Measurements from ENCODE around the gene SLC13A5. TPM values are rescaled to one million over a fixed set of nuclear protein-coding genes. Genes with fewer than 3 reads are reported as not detected.
A peak's percentile ranks its signal among the peaks of the same experiment; 100 is the strongest.

Gene SLC13A5
- total RNA-seq, 1 donor from 2014 or later = 1.3 TPM

DNA sequence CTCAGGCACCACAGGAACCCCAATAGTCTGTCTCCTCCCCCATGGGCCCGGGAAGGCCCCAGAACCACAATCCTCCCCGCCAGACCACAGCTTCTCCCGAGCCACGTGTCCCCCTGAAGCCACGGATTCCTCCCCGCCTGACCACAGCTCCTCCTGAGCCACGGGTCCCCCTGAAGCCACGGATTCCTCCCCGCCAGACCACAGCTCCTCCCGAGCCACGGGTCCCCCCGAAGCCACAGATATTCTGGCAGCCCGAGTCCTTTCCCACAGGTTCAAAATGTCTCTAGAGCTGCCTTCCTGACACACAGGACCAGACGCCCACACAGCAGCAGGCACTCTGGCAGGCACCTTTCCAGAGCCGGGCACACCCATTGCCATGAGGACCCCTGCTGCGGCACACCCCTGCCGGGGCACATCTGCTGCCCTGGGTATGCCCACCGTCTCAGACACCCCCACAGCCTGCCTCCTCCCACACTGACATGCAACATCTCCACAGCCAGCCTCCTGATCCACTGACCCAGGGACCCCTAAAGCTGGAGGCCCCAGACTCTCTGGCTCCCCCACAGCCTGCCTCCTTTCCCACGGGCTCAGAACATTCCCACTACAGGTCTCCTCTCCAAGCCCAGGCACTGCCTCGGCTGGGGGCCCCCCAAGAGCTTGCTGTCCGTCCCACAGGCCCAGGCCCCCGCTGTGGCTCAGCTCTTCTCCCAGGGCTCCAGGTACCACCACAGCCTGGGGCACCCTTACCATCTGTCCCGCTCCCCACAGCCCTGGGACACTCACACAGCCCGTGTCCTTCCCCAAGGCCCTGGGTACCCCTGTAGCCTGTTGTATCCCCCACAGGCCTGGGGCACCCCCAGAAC is 74.9 kb downstream of the SLC13A5 start:
- Mint-ChIP-seq H3K9me3 (ENCODE audit: unreplicated experiment) (no peaks in the 10 kb centered on the region), H3K27me3 (ENCODE audit: unreplicated experiment) (peaks cover 16% of the 10 kb centered on the region), H3K4me3 (ENCODE audit: unreplicated experiment) (peak overlapping the region; percentile 71), H3K27ac (ENCODE audit: unreplicated experiment) (no peak overlapping the region), H3K36me3 (ENCODE audit: low read depth, unreplicated experiment) (peaks cover 18% of the 10 kb centered on the region), H3K4me1 (ENCODE audit: unreplicated experiment) (peaks cover 14% of the 10 kb centered on the region)
- TF ChIP-seq, protein P1, sequence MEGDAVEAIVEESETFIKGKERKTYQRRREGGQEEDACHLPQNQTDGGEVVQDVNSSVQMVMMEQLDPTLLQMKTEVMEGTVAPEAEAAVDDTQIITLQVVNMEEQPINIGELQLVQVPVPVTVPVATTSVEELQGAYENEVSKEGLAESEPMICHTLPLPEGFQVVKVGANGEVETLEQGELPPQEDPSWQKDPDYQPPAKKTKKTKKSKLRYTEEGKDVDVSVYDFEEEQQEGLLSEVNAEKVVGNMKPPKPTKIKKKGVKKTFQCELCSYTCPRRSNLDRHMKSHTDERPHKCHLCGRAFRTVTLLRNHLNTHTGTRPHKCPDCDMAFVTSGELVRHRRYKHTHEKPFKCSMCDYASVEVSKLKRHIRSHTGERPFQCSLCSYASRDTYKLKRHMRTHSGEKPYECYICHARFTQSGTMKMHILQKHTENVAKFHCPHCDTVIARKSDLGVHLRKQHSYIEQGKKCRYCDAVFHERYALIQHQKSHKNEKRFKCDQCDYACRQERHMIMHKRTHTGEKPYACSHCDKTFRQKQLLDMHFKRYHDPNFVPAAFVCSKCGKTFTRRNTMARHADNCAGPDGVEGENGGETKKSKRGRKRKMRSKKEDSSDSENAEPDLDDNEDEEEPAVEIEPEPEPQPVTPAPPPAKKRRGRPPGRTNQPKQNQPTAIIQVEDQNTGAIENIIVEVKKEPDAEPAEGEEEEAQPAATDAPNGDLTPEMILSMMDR (IDR thresholded peaks at IDR 0.05; ENCODE audit: unreplicated experiment) = no peak
- no peak for DNase-seq (ENCODE audit: low spot score)

DNA sequence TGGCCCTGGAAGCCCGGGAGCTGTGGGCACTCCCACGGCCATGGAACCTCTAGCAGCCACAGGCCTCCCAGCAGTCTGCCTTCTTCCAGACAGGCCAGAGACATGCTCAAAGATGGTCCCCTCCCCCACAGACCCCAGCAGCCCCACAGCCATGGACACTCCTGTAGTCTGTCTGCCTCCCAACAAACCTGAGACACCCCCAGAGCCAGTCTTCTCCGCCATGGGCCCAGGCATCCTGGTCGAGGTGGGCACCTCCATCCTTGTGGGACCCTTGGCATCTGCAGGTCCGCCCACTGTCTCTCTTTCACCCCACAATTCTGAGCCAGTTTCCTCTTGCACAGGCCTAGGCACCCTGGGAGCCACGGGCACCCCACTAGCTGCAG is 75.7 kb downstream of the SLC13A5 start:
- H3K27ac Mint-ChIP-seq (ENCODE audit: unreplicated experiment) = no peak overlapping the region
- peaks cover 14% of the 10 kb centered on the region for H3K4me1 Mint-ChIP-seq (ENCODE audit: unreplicated experiment)
- peaks cover 26% of the 10 kb centered on the region for H3K36me3 Mint-ChIP-seq (ENCODE audit: low read depth, unreplicated experiment)
- H3K4me3 Mint-ChIP-seq (ENCODE audit: unreplicated experiment) = no peak overlapping the region
- no peaks in the 10 kb centered on the region for H3K9me3 Mint-ChIP-seq (ENCODE audit: unreplicated experiment)
- H3K27me3 Mint-ChIP-seq (ENCODE audit: unreplicated experiment) = peaks cover 16% of the 10 kb centered on the region
- TF ChIP-seq, protein P1 (IDR thresholded peaks at IDR 0.05; ENCODE audit: unreplicated experiment) = no peak
- no peak for DNase-seq (ENCODE audit: low spot score)

DNA sequence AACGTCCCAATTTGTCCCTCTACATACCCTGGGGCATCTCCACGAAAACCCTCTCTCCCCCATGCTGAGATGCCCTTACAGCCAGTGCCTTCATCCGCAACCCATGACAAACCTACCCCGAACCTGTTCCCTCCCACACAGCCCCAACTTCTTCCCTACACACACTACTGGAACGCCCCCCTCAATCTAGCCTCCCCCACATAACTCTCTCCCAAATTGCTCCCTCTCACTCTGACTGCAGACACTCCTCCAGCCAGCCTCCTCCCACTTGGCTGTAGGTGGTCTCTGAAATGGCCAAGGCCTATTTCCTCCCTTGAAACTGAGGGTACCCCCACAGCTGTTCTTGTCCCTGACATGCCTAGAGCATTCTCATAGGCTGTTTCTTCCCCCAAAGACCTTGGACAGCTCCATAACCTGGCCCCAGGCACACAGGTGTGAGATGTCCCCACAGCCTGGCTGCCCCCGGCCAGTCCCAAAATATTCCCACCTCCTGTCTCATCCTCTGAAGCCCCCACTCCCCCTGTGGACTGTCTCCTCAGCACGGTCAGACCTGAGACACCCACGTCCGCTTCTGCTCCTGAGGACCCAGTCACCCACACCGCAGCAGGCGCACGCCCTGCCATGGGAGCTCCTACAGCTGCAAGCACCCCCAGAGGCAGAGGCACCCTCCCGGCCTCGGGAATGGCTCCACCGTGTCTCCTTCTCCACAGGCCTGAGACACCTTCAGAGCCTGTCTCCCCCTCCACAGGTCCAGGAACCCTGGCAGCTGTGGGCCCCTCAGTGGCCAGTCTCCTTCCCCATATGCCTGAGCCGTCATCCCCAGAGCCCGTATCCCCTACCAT is 76.3 kb downstream of the SLC13A5 start:
- Mint-ChIP-seq H3K27ac (ENCODE audit: unreplicated experiment) (peak overlapping the region; percentile 5), H3K27me3 (ENCODE audit: unreplicated experiment) (peaks cover 16% of the 10 kb centered on the region), H3K36me3 (ENCODE audit: low read depth, unreplicated experiment) (peaks cover 30% of the 10 kb centered on the region), H3K4me1 (ENCODE audit: unreplicated experiment) (peaks cover 14% of the 10 kb centered on the region), H3K9me3 (ENCODE audit: unreplicated experiment) (no peaks in the 10 kb centered on the region), H3K4me3 (ENCODE audit: unreplicated experiment) (no peak overlapping the region)
- no peak for DNase-seq (ENCODE audit: low spot score)
- TF ChIP-seq, protein P1 (IDR thresholded peaks at IDR 0.05; ENCODE audit: unreplicated experiment) = no peak

DNA sequence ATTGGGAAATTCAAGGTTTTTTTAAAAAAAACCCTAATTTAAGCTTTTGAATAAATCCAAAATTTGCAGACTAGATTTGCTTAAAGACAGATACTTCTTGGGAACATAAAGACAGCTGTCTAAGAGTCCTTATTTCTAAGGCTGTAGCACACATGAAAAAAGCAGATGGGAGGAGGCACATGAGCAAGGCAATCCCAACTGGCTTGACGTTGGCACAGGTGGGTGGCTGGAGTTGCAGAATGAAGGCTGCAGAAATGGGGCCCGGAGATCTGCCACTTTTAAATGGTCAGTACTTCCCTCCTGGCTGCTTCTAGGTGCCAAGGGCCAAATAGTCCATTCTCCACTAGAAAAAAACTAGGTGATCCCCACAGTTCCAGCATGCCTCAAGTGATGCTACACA is 77.1 kb downstream of the SLC13A5 start:
- Mint-ChIP-seq H3K4me1 (ENCODE audit: unreplicated experiment) (peaks cover 10% of the 10 kb centered on the region), H3K27me3 (ENCODE audit: unreplicated experiment) (peaks cover 16% of the 10 kb centered on the region), H3K4me3 (ENCODE audit: unreplicated experiment) (no peak overlapping the region), H3K36me3 (ENCODE audit: low read depth, unreplicated experiment) (peaks cover 30% of the 10 kb centered on the region), H3K9me3 (ENCODE audit: unreplicated experiment) (no peaks in the 10 kb centered on the region), H3K27ac (ENCODE audit: unreplicated experiment) (no peak overlapping the region)
- TF ChIP-seq, protein P1 (IDR thresholded peaks at IDR 0.05; ENCODE audit: unreplicated experiment) = no peak
- no peak for DNase-seq (ENCODE audit: low spot score)

Small RNA genes within 50 kb of the gene (microRNA-seq; reads per million reads assigned to microRNA genes)
- gene MIR4520-1 (ENCODE audit: unreplicated experiment) (not detected), gene MIR4520-2 (ENCODE audit: unreplicated experiment) (not detected)

Other genes with a start within 250 kb of the SLC13A5 start
- 0.72 TPM for gene PITPNM3, start 156.8 kb downstream of the SLC13A5 start, total RNA-seq (ENCODE audit: unreplicated experiment)
- gene KIAA0753, start 72.7 kb downstream of the SLC13A5 start, total RNA-seq (ENCODE audit: unreplicated experiment) = 22.6 TPM
- gene TXNDC17, start 72.3 kb downstream of the SLC13A5 start, total RNA-seq (ENCODE audit: unreplicated experiment) = 94.2 TPM
- gene MED31, start 61.8 kb downstream of the SLC13A5 start, total RNA-seq (ENCODE audit: unreplicated experiment) = 18.3 TPM
- 3.8 TPM for gene C17orf100, start 61.6 kb downstream of the SLC13A5 start, total RNA-seq (ENCODE audit: unreplicated experiment)
- 0.38 TPM for gene XAF1, start 42.7 kb upstream of the SLC13A5 start, total RNA-seq (ENCODE audit: unreplicated experiment)
- not detected for gene FBXO39, start 62.8 kb upstream of the SLC13A5 start, total RNA-seq (ENCODE audit: unreplicated experiment)
- gene TEKT1, start 118.4 kb upstream of the SLC13A5 start, total RNA-seq (ENCODE audit: unreplicated experiment) = 1.2 TPM

All from endothelial cell (in vitro differentiated cells).